GM12865 (cell line): ENCODE data around the gene YWHAB.
A peak's percentile ranks its signal among the peaks of the same experiment; 100 is the strongest.

ENCODE experiments used
- DNase-seq: peaks from one replicate; pipeline ENCODE4 v3.0.0; 2010; ENCODE audit warnings: low read depth
- H3K4me3 ChIP-seq: 2 replicates; pipeline ENCODE4 v1.5.1; 2011; ENCODE audit warnings: mild to moderate bottlenecking, low read depth, low read length, control low read depth
- CTCF ChIP-seq: IDR thresholded peaks from 2 replicates; pipeline ENCODE4 v1.5.1; 2011; ENCODE audit warnings: low read length, control low read depth, low read depth, inconsistent platforms; ENCODE audit not compliant: insufficient read depth; ENCODE audit errors: missing control alignments

Gene YWHAB

DNA sequence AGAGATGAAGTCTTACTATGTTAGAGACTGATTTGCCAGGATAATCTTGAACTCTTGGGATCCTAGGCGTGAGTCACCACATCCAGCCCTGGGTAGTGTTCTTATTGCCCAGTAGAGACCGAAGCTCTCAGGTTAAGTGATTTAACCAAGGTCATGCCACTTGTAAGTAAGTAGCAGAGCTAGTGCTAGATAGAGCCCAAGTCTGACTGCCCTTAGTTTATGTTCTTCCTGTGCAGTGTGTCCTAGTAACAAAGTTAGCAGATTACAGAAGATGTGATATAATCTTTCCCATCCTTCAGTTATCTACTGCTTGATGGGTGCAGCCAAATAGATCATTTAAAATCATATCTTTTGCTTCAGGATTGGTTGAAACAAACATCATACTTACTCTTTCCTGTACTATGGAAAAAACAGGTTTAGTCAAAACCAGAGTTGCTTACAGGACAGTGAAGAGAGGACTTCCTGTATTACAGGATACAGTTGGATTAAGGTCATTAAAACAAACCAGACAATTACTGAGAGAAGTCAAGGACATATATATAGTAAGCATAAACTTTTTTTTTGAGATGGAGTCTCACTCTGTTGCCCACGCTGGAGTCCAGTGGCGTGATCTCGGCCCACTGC lies 14.8 kb downstream of the YWHAB start:
- no peak overlapping the region for H3K4me3 ChIP-seq
- TF ChIP-seq CTCF = no peak
- DNase-seq = no peak

DNA sequence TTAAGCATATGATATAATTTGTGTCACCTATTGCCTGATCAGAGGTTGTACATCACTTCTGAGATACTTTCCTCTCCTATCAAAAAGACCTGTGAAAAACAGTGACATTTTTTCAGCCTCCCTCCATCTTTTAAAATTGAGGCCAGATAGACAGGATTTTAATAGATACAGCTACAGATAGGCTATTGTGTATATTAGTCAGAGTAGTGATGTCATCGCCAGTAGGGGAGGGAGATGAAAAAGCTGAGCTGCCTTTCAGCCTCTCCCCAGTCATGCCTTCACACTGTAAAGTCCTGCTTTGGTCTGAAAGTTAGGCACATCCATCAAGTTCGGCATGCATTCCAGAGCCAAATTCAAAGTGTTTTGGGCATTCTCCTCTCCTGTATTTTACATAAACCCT lies 16.5 kb downstream of the YWHAB start:
- H3K4me3 ChIP-seq = no peak overlapping the region
- DNase-seq = no peak

GRCh38 chr20:44904377-44904776 lies 18.9 kb downstream of the YWHAB start:
- no peak for TF ChIP-seq CTCF
- DNase-seq = no peak
- no peak overlapping the region for H3K4me3 ChIP-seq

More for the DNA sequence above, 16.5 kb downstream of the YWHAB start:
- TF ChIP-seq CTCF = no peak

DNA sequence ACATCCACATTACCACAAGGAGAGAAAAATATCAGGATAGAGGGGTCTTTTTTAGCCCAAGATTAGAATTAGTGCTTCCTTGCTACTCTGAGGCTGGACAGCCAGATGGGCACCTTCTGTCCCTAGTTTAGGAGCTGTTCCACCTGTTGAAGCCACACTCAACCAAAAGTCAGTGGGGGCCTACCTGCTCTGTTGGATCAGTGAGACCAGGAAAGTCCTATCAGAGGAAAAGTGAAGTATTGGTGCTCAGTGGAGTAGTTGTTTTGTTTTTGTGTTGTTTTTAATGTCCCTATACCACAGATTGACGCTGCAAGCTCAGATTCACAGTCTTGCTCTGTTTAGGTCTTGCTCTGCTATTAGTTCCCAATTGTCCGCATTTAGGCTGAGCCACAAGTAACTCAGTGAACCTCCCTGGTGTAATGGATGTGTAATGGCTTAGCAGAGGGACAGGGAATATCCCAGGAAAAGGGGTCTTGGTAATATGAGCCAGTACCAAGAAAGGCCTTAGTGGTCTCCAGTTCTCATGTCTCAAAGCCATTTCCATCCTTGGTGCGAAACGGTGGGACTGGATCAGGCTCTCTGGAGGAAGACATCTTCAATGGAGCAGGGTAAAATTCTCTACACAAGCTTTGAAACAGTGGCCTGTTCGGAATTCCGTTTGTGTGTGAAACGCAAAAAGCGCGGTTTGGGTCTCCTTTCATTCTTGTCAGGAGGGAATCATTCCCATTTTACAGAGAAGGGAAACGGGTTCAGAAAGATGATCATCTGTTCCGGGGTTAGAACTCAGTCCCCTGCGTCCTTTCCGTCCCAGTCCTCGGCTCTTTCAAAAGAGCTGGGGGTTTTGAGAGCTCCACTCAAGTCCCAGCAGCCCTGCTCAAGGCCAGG lies 23.7 kb downstream of the YWHAB start:
- TF ChIP-seq CTCF = no peak
- no peak for DNase-seq
- peak overlapping the region; percentile 94 for H3K4me3 ChIP-seq

DNA sequence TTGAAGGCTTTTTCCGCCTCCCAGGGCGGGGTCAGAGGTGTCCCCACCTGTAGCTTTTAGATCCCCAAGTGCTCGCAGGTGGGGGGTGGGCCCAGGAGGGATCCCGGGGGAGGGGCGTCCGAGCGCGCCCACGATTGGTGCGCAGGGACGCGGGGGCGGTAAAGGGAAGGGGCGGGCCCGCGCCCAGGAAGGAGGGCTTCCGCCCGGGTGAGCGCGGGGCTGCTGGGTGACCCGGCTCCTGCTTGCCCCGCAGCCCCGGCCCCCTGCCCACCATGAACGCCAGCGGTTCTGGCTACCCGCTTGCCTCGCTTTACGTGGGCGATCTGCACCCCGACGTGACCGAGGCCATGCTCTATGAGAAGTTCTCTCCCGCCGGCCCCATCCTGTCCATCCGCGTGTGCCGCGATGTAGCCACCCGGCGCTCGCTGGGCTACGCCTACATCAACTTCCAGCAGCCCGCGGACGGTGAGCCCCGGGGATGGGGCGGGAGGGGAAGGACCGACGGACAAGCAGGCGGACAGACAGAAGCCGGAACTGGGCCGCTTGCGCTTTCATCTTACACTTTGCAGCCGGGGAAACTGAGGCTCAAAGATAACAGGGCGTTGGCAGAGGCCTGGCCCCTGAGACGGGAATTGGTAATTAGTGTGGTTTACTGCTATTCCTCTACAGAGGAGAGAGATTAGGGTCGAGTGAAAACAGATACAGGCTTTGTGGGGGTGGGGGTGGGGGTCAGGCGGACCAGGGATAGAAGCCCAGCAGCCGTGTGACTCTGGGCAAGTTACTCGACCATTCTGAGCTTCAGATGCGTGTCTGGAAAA lies 24.6 kb downstream of the YWHAB start, which contains the start of gene PABPC1L:
Gene PABPC1L, plus strand, starts transcription at position 189 of the 818 bp plus-strand sequence. Its CDS starts 84 bp downstream, at position 273.
- peak; percentile 84 for DNase-seq
- H3K4me3 ChIP-seq = peak within 1 kb of the TSS; percentile 94
- no peak for TF ChIP-seq CTCF

- no peak for DNase-seq
- no peak for TF ChIP-seq CTCF
- peak overlapping the region; percentile 94 for H3K4me3 ChIP-seq
These were observed 25.3 kb downstream of the YWHAB start for GRCh38 chr20:44910690-44911262.
